Measurements from ENCODE around the gene DCTN4. TPM values are rescaled to one million over a fixed set of nuclear protein-coding genes. Genes with fewer than 3 reads are reported as not detected.

Gene DCTN4
- total and polyA plus RNA-seq, 2 of the 8 experiments (the other 6 are each of a cell fraction or from before 2014, with no cell fraction given) = 20.5 to 42.7 TPM

DNA sequence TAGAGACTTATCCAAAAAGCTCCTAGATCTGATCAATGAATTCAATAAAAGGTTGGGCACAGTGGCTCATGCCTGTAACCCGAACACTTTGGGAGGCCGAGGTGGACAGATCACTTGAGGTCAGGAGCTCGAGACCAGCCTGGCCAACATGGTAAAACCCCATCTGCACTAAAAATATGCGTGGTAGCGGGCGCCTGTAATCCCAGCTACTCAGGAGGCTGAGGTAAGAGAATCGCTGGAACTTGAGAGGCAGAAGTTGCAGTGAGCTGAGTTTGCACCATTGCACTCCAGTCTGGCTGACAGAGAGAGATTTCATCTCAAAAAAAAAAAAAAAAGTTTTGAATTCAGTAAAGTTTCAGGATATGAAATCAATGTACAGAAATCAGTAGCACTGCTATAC, 20.0 kb downstream of the DCTN4 start:
- peaks cover 0 to 31% of the 10 kb centered on the region in 2 experiments; a peak in 2 of 4 replicates for H3K79me2 ChIP-seq (ENCODE audit: control insufficient read depth in 1 of 2, insufficient read depth in 2 of 2, low read length in 2 of 2)
- H3K14ac ChIP-seq (ENCODE audit: insufficient read length) = no peak overlapping the region
- FAIRE-seq (no peak), DNase-seq (ENCODE audit: low read depth in 1 of 2, low spot score in 2 of 2) (no peak)
- H2BK5ac ChIP-seq (ENCODE audit: low read depth, low read length) = no peak overlapping the region
- H3K36me3 ChIP-seq (ENCODE audit: control insufficient read depth in 2 of 4, insufficient read depth in 4 of 4, low read length in 3 of 4) = peaks cover 0 to 9% (median 3%) of the 10 kb centered on the region in 4 experiments; a peak in 5 of 8 replicates
- no peak overlapping the region for H2BK12ac ChIP-seq (ENCODE audit: low read depth, low read length)
- peaks cover 3 to 10% of the 10 kb centered on the region in 2 experiments; a peak in 3 of 4 replicates for H3K9me3 ChIP-seq (ENCODE audit: insufficient read depth in 2 of 2, low read depth in 1 of 2, low read length in 1 of 2)
- no peak overlapping the region for H3K27ac ChIP-seq (ENCODE audit: low read depth, low read length)
- H3K4me2 ChIP-seq (ENCODE audit: insufficient read depth in 1 of 2, low read depth in 2 of 2, low read length in 2 of 2) = no peak overlapping the region
- ChIA-PET CTCF (ENCODE audit: partially characterized antibody) (interaction anchor here (0.6 to 1.0 kb wide), 2 partner anchors 13 to 20 kb away, joined by 3 to 7 read pairs; partner anchors contain the start of gene DCTN4), POLR2A (ENCODE audit: partially characterized antibody) (interaction anchor here (0.8 kb wide), 2 partner anchors 19 to 30 kb away, joined by 3 to 4 read pairs; partner anchors contain the start of gene DCTN4)
- no peak overlapping the region for H4K91ac ChIP-seq (replicated peaks; ENCODE audit: insufficient read length, low read length)
- no peaks in the 10 kb centered on the region for H3K27me3 ChIP-seq (replicated peaks in 1 of 4; ENCODE audit: control insufficient read depth in 3 of 4, extremely low read depth in 1 of 4, insufficient read depth in 3 of 4, low read length in 3 of 4)
- no peak overlapping the region for H3K23ac ChIP-seq (ENCODE audit: insufficient read length)
- H2BK20ac ChIP-seq (ENCODE audit: low read length) = no peak overlapping the region
- H3K79me1 ChIP-seq (ENCODE audit: low read depth, low read length) = peaks cover 5% of the 10 kb centered on the region
- no peak overlapping the region for H3K18ac ChIP-seq (ENCODE audit: extremely low read depth, low read length)
- WGBS, 2 experiments (ENCODE audit: extremely low coverage in 1 of 2, insufficient coverage in 1 of 2, insufficient read length in 1 of 2, insufficient replicate concordance in 2 of 2, low coverage in 1 of 2, low lambda C conversion rate in 2 of 2, missing lambda C conversion rate in 1 of 2) = 92% methylated on average over 7 of the region's 7 CpGs; no CpG with 5 or more reads in 1 of the 2 experiments
- H3K56ac ChIP-seq (replicated peaks; ENCODE audit: insufficient read length, low read depth, low read length) = no peak overlapping the region
- no peak overlapping the region for H3K4me3 ChIP-seq (ENCODE audit: extremely low read depth in 1 of 4, insufficient read depth in 2 of 4, low read depth in 3 of 4, low read length in 4 of 4)
- TF ChIP-seq POLR2A (IDR thresholded peaks at IDR 0.05; ENCODE audit: control extremely low read depth in 1 of 2, low read depth in 2 of 2, low read length in 2 of 2) = no peak
- no peak for TF ChIP-seq ATF2 (IDR thresholded peaks at IDR 0.05; ENCODE audit: low read length)
- no peak for TF ChIP-seq FOSL1 (IDR thresholded peaks at IDR 0.05; ENCODE audit: insufficient read depth, low read depth, low read length)
- H3K9ac ChIP-seq (replicated peaks in 1 of 4; ENCODE audit: extremely low read depth in 1 of 4, low read depth in 3 of 4, low read length in 3 of 4) = no peak overlapping the region
- H2AK5ac ChIP-seq (ENCODE audit: low read depth, low read length) = no peak overlapping the region
- H2BK120ac ChIP-seq (replicated peaks; ENCODE audit: low read depth, low read length) = no peak overlapping the region
- no peak overlapping the region for H2BK15ac ChIP-seq (ENCODE audit: low read length)
- H4K5ac ChIP-seq (ENCODE audit: insufficient read length, low read depth, low read length) = no peak overlapping the region
- no peak overlapping the region for H4K8ac ChIP-seq (ENCODE audit: extremely low read depth, insufficient read depth, low read length)
- H3K23me2 ChIP-seq (ENCODE audit: low read depth, low read length) = no peaks in the 10 kb centered on the region
- H2AFZ ChIP-seq (ENCODE audit: low read length) = no peak overlapping the region
- H3K4ac ChIP-seq (replicated peaks; ENCODE audit: insufficient read length, low read depth, low read length) = no peak overlapping the region
- no peaks in the 10 kb centered on the region for H3K4me1 ChIP-seq (replicated peaks in 1 of 4; ENCODE audit: control insufficient read depth in 3 of 4, insufficient read depth in 4 of 4, low read length in 3 of 4)
- no peaks in the 10 kb centered on the region for H4K20me1 ChIP-seq (replicated peaks in 1 of 2; ENCODE audit: control insufficient read depth in 1 of 2, insufficient read depth in 2 of 2, low read length in 2 of 2)

All from H1 (cell line).